A549 (cell line): ENCODE results near the gene MIA. TPM values are rescaled to one million over a fixed set of nuclear protein-coding genes. Genes with fewer than 3 reads are reported as not detected.

ENCODE experiments used
- ATAC-seq, 2 experiments: fragments of 200-7000 bp in 1 of 2; fragments of >200 bp in 1 of 2; cut with Nextera tagmentation in 1 of 2; cut with Tn5 transposase in 1 of 2; 3 replicates each; pipeline versions ENCODE4 v1.8.0 to v1.9.1; 2018 to 2020; ENCODE audit warnings: mild to moderate bottlenecking in 1 of 2, moderate library complexity in 1 of 2
- CTCF ChIA-PET: fragments of 300-600 bp; sonication (Branson Sonifier 250); formaldehyde crosslinking; extraction: SDS; loops from one replicate; lab custom pipeline; 2021; ENCODE audit warnings: antibody characterized with exemption, inconsistent platforms; lab: Yijun Ruan, JAX
- POLR2A ChIA-PET: fragments of 350-600 bp; formaldehyde crosslinking; extraction: SDS; loops from one replicate; lab custom pipeline; 2021; ENCODE audit warnings: antibody characterized with exemption, inconsistent platforms; lab: Yijun Ruan, JAX
- DNase-seq, 2 experiments: peaks; one replicate each; pipeline versions ENCODE4 v3.0.0 to v3.0.0-alpha.2; 2011 to 2016; ENCODE audit warnings: low read depth in 1 of 2, low spot score in 1 of 2
- FAIRE-seq: peaks from 2 replicates; lab custom pipeline; 2011; peaks lifted over from hg19 to GRCh38; lab: Jason Lieb, UNC
- H3K27ac ChIP-seq, 2 experiments: fragments of >200 bp; sonication (Bioruptor Twin); formaldehyde crosslinking; 3 replicates each; pipeline ENCODE4 v1.5.1; 2016 to 2017
- H3K4me1 ChIP-seq: fragments of >200 bp; sonication (Bioruptor Twin); formaldehyde crosslinking; 3 replicates; pipeline ENCODE4 v1.6.1; 2016
- H3K4me2 ChIP-seq: fragments of >200 bp; sonication (Bioruptor Twin); formaldehyde crosslinking; 3 replicates; pipeline ENCODE4 v1.6.1; 2016
- H3K4me3 ChIP-seq: fragments of >200 bp; sonication (Bioruptor Twin); formaldehyde crosslinking; 3 replicates; pipeline ENCODE4 v1.5.1; 2016
- H3K9me3 ChIP-seq: fragments of >200 bp; sonication (Bioruptor Twin); formaldehyde crosslinking; 3 replicates; pipeline ENCODE4 v1.6.1; 2016
- ATOH8 ChIP-seq: fragments of 250-450 bp; sonication (Bioruptor Pico); IDR thresholded peaks from 2 replicates; pipeline ENCODE4 v1.5.0; 2020; ENCODE audit warnings: low read depth, mild to moderate bottlenecking, moderate library complexity
- CBX8 ChIP-seq: fragments of 200-600 bp; sonication (generic); IDR thresholded peaks from 2 replicates; pipeline ENCODE4 v1.6.1; 2016
- CEBPB ChIP-seq, 2 experiments: fragments of >200 bp in 1 of 2; sonication (Bioruptor Twin) in 1 of 2; formaldehyde crosslinking in 1 of 2; IDR thresholded peaks; 2 replicates each; pipeline ENCODE4 v1.6.1; 2012 to 2016
- CHD4 ChIP-seq: fragments of 200-600 bp; sonication (generic); IDR thresholded peaks from 2 replicates; pipeline ENCODE4 v1.6.1; 2016; ENCODE audit warnings: antibody characterized with exemption, mild to moderate bottlenecking, borderline replicate concordance
- EHF ChIP-seq: fragments of 250-450 bp; sonication (Bioruptor Pico); IDR thresholded peaks from 2 replicates; pipeline ENCODE4 v1.5.0; 2020; ENCODE audit warnings: mild to moderate bottlenecking
- EP300 ChIP-seq, 2 experiments: fragments of >200 bp; sonication (Bioruptor Twin); formaldehyde crosslinking; IDR thresholded peaks; 2 replicates in 1 of 2; 3 replicates in 1 of 2; pipeline ENCODE4 v1.6.1; 2016 to 2017
- FOSB ChIP-seq: fragments of 250-450 bp; sonication (Bioruptor Pico); IDR thresholded peaks from 2 replicates; pipeline ENCODE4 v1.5.0; 2020; ENCODE audit warnings: mild to moderate bottlenecking, moderate library complexity
- FOXS1 ChIP-seq: fragments of 250-450 bp; sonication (Bioruptor Pico); IDR thresholded peaks from 2 replicates; pipeline ENCODE4 v1.5.0; 2020; ENCODE audit warnings: mild to moderate bottlenecking, moderate library complexity
- HES2 ChIP-seq: fragments of >200 bp; sonication (Bioruptor Twin); formaldehyde crosslinking; IDR thresholded peaks from 2 replicates; pipeline ENCODE4 v1.6.1; 2016
- HOXA7 ChIP-seq: fragments of 250-450 bp; sonication (Bioruptor Pico); IDR thresholded peaks from 2 replicates; pipeline ENCODE4 v1.5.0; 2020; ENCODE audit warnings: mild to moderate bottlenecking, moderate library complexity
- HOXB13 ChIP-seq: fragments of 250-450 bp; sonication (Bioruptor Pico); IDR thresholded peaks from 2 replicates; pipeline ENCODE4 v1.5.0; 2020; ENCODE audit warnings: low read depth, mild to moderate bottlenecking, moderate library complexity
- JUN ChIP-seq, 2 experiments: fragments of >200 bp; sonication (Bioruptor Twin); formaldehyde crosslinking; IDR thresholded peaks; 2 replicates in 1 of 2; 3 replicates in 1 of 2; pipeline ENCODE4 v1.6.1; 2016 to 2017
- MAFK ChIP-seq: fragments of 450-650 bp; IDR thresholded peaks from 2 replicates; pipeline ENCODE4 v1.6.1; 2014; ENCODE audit not compliant: partially characterized antibody
- MAX ChIP-seq: IDR thresholded peaks from 2 replicates; pipeline ENCODE4 v1.6.1; 2012
- MAZ ChIP-seq: fragments of 150-350 bp; IDR thresholded peaks from 2 replicates; pipeline ENCODE4 v1.6.1; 2014; ENCODE audit warnings: antibody characterized with exemption, low read depth, low read length, borderline replicate concordance
- MYC ChIP-seq: IDR thresholded peaks from 2 replicates; pipeline ENCODE4 v1.6.1; 2012; ENCODE audit warnings: mild to moderate bottlenecking, inconsistent platforms, low read length, improper control_type of control experiment, borderline replicate concordance
- NFE2L2 ChIP-seq: fragments of 150-350 bp; conservative IDR thresholded peaks from 2 replicates; pipeline ENCODE4 v1.6.1; 2014; ENCODE audit warnings: low read length
- PHF8 ChIP-seq: fragments of 200-600 bp; sonication (generic); IDR thresholded peaks from 2 replicates; pipeline ENCODE4 v1.6.1; 2016; ENCODE audit warnings: low read depth, mild to moderate bottlenecking, antibody characterized with exemption, moderate library complexity, borderline replicate concordance
- POLR2A ChIP-seq: IDR thresholded peaks from 2 replicates; pipeline ENCODE4 v1.6.1; 2012; ENCODE audit warnings: mild to moderate bottlenecking, low read length
- REST ChIP-seq: fragments of 200-600 bp; sonication (generic); IDR thresholded peaks from 2 replicates; pipeline ENCODE4 v1.6.1; 2016; ENCODE audit warnings: antibody characterized with exemption, mild to moderate bottlenecking, moderate library complexity
- RFX5 ChIP-seq: fragments of 450-650 bp; IDR thresholded peaks from 2 replicates; pipeline ENCODE4 v1.7.1; 2014; ENCODE audit warnings: antibody characterized with exemption, mild to moderate bottlenecking, moderate library complexity
- RNF2 ChIP-seq: fragments of 200-600 bp; sonication (generic); IDR thresholded peaks from 2 replicates; pipeline ENCODE4 v1.6.1; 2016; ENCODE audit warnings: low read depth, mild to moderate bottlenecking, antibody characterized with exemption, moderate library complexity, borderline replicate concordance
- SMC3 ChIP-seq: fragments of >200 bp; sonication (Bioruptor Twin); formaldehyde crosslinking; IDR thresholded peaks from 3 replicates; pipeline ENCODE4 v1.6.1; 2018; ENCODE audit warnings: inconsistent platforms
- TFCP2L1 ChIP-seq: fragments of 250-450 bp; sonication (Bioruptor Pico); IDR thresholded peaks from 2 replicates; pipeline ENCODE4 v1.5.0; 2021; ENCODE audit warnings: mild to moderate bottlenecking
- TP53 ChIP-seq: fragments of 250-450 bp; sonication (Bioruptor Pico); IDR thresholded peaks from 2 replicates; pipeline ENCODE4 v1.5.0; 2021; ENCODE audit warnings: mild to moderate bottlenecking, moderate library complexity
- USF2 ChIP-seq: fragments of 450-650 bp; IDR thresholded peaks from 2 replicates; pipeline ENCODE4 v1.6.1; 2014; ENCODE audit warnings: antibody characterized with exemption
- ZFP36 ChIP-seq: fragments of 450-650 bp; IDR thresholded peaks from 2 replicates; pipeline ENCODE4 v1.6.1; 2014; ENCODE audit warnings: borderline replicate concordance; ENCODE audit not compliant: partially characterized antibody
- WGBS: methylation state at CpG from one replicate; pipeline ENCODE4 v1.1.6; 2017; ENCODE audit errors: missing lambda C conversion rate; 5-methylcytosine and 5-hydroxymethylcytosine counted together
- polyA plus RNA-seq, 4 experiments: library from polyadenylated mRNA; depleted of rRNA in 3 of 4; stranded (reverse); fragments of >200 nt; fragmentation: RNase III in 1 of 4; extraction: RNeasy Plus Mini Kit Qiagen cat#74134 plus additional on column Dnase treatment in 1 of 4; gene quantifications; 2 replicates in 3 of 4; 3 replicates in 1 of 4; pipeline ENCODE4 v1.2.3, GENCODE V29; 2011 to 2017

MIA gene
- polyA plus RNA-seq, 2 of the 4 experiments (the other 2 are of a cell fraction) = not detected

DNA sequence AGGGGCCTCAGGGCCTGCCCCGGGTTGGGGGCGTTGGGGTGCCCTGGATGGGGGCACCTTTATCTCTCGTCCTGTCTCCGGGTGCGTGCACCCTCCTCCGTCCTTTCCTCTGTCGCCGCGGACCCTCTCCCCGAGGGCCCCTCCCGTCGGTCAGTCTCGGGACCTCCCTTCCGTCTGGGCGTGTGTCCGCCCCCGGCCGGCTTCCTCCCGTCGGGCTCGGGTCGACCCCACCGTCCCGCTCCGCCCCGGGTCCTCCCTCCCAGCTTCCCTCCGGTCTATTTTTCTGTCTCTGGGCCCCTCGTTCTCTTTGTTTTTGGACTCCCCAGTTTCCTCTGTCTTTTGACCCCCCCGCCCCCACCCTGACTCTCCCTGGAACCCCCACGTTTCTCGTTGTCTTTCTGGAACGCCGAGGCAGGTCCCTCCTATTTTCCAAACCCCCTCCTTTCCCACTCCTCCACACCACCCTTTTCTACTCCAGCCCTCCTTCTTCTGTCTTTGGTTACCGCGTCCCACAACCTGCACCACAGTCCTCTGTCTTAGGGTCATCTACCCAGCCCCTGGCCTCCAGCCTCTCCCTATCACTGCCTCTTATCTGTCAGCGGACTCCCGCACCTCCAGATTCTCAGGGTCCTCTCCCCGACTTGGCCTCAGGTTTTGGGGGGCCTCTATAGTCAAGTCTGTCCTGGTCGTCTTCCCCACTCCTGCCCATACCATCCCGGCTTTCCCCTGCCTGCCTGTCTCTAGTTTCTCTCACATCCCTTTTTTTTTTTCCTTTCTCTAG is 24.4 kb downstream of the MIA start (continued):
- TF ChIP-seq EP300 (IDR thresholded peaks at IDR 0.05) = no peak
- no peak for TF ChIP-seq FOSB (CRISPR knock-in tag)
- no peak for TF ChIP-seq MAFK
- TF ChIP-seq HOXA7 (CRISPR knock-in tag) = no peak
- TF ChIP-seq RFX5 = no peak

DNA sequence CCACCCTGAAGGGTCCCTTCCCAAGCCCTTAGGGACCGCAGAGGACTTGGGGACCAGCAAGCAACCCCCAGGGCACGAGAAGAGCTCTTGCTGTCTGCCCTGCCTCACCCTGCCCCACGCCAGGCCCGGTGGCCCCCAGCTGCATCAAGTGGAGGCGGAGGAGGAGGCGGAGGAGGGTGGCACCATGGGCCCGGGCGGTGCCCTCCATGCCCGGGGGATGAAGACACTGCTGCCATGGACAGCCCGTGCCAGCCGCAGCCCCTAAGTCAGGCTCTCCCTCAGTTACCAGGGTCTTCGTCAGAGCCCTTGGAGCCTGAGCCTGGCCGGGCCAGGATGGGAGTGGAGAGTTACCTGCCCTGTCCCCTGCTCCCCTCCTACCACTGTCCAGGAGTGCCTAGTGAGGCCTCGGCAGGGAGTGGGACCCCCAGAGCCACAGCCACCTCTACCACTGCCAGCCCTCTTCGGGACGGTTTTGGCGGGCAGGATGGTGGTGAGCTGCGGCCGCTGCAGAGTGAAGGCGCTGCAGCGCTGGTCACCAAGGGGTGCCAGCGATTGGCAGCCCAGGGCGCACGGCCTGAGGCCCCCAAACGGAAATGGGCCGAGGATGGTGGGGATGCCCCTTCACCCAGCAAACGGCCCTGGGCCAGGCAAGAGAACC is 25.1 kb downstream of the MIA start:
- Histone ChIP-seq H3K9me3 (no peaks in the 10 kb centered on the region), H3K4me3 (peak overlapping the region; percentile 84), H3K4me2 (peak overlapping the region; percentile 96), H3K4me1 (peaks cover 55% of the 10 kb centered on the region)
- POLR2A ChIA-PET = interaction anchor here (0.6 to 1.5 kb wide), 3 partner anchors 23 to 404 kb away, joined by 3 to 7 read pairs (median 6); partner anchors contain the start of genes ACTMAP and RAB4B
- no peak for FAIRE-seq
- no peak for ATAC-seq
- no peak for DNase-seq
- CTCF ChIA-PET = interaction anchor here (0.8 to 15.7 kb wide), 7 partner anchors 13 to 344 kb away, joined by 3 to 162 read pairs (median 23); partner anchors contain the start of gene RAB4B
- no peak for TF ChIP-seq FOSB (CRISPR knock-in tag)
- no peak for TF ChIP-seq ATOH8 (CRISPR knock-in tag)
- no peak for TF ChIP-seq TFCP2L1
- TF ChIP-seq CHD4 = no peak
- TF ChIP-seq CBX8 = no peak
- TF ChIP-seq MAFK = no peak
- TF ChIP-seq NFE2L2 = no peak
- TF ChIP-seq HOXB13 (CRISPR knock-in tag) = no peak
- TF ChIP-seq RNF2 = no peak
- TF ChIP-seq SMC3 = no peak
- no peak for TF ChIP-seq ZFP36
- no peak for TF ChIP-seq TP53 (CRISPR knock-in tag)
- no peak for TF ChIP-seq HOXA7 (CRISPR knock-in tag)
- TF ChIP-seq POLR2A = no peak
- TF ChIP-seq CEBPB (IDR thresholded peaks at IDR 0.05) = no peak
- TF ChIP-seq MAZ = no peak
- TF ChIP-seq HES2 = no peak
- no peak for TF ChIP-seq EHF (CRISPR knock-in tag)
- no peak for TF ChIP-seq MAX
- TF ChIP-seq, all 56 proteins: peak for 0
- H3K27ac ChIP-seq = peak overlapping the region; percentile 95 to 96
- WGBS = 89% methylated on average over 27 of the region's 27 CpGs

GRCh38 chr19:40800997-40801377 is 25.7 kb downstream of the MIA start:
- DNase-seq = no peak
- ATAC-seq = no peak
- Histone ChIP-seq H3K4me1 (peaks cover 55% of the 10 kb centered on the region), H3K4me3 (no peak overlapping the region; the same call in 2 of the 3 replicates), H3K4me2 (peak overlapping the region; percentile 96), H3K27ac (no peak overlapping the region; a peak in 1 of 6 replicates), H3K9me3 (no peaks in the 10 kb centered on the region)
- CTCF ChIA-PET = interaction anchor here (0.6 to 15.7 kb wide), 7 partner anchors 13 to 630 kb away, joined by 3 to 162 read pairs (median 8); partner anchors contain the start of gene RAB4B
- FAIRE-seq = no peak
- 94% methylated on average over 27 of the region's 27 CpGs for WGBS
- POLR2A ChIA-PET = interaction anchor here (0.6 to 1.5 kb wide), 4 partner anchors 23 to 464 kb away, joined by 3 to 12 read pairs (median 6); partner anchors contain the start of genes ACTMAP and RAB4B
- TF ChIP-seq FOXS1 (no peak), REST (no peak), SMC3 (no peak), MYC (no peak), MAZ (no peak), PHF8 (no peak), USF2 (no peak), MAFK (no peak), ZFP36 (no peak), JUN (IDR thresholded peaks at IDR 0.05) (no peak; a peak in 1 of 5 replicates), POLR2A (no peak)
